Activated T-helper 17 cell treated with anti-CD3 and anti-CD28 coated beads, Interleukin-2, amount 50 U/mL, for 72 hours (primary cell): ENCODE results near the gene RBM12. TPM values are rescaled to one million over a fixed set of nuclear protein-coding genes. Genes with fewer than 3 reads are reported as not detected.
"Not testable (repeated sequence)": the region's sequence is repeated elsewhere in the genome, so short reads cannot be mapped to it uniquely, and the experiment has no call there.

ENCODE experiments used
- ATAC-seq: fragments of 150-1000 bp; cut with Tn5 transposase; replicated peaks from 2 replicates; pipeline ENCODE4 v1.10.0; 2021; ENCODE audit warnings: mild to moderate bottlenecking, moderate library complexity
- H3K27ac Mint-ChIP-seq: one replicate; pipeline ENCODE4 v1.8.0; 2022; ENCODE audit warnings: mixed read lengths
- H3K27me3 Mint-ChIP-seq: one replicate; pipeline ENCODE4 v1.8.0; 2022; ENCODE audit warnings: mixed read lengths
- H3K36me3 Mint-ChIP-seq: one replicate; pipeline ENCODE4 v1.8.0; 2022; ENCODE audit warnings: low read depth, mild to moderate bottlenecking, mixed read lengths
- H3K4me1 Mint-ChIP-seq: one replicate; pipeline ENCODE4 v1.8.0; 2022; ENCODE audit warnings: mixed read lengths
- H3K4me3 Mint-ChIP-seq: one replicate; pipeline ENCODE4 v1.8.0; 2022; ENCODE audit warnings: mild to moderate bottlenecking, mixed read lengths
- H3K9me3 Mint-ChIP-seq: one replicate; pipeline ENCODE4 v1.8.0; 2022; ENCODE audit warnings: mixed read lengths
- total RNA-seq, 2 donors: library from RNA; stranded (reverse); gene quantifications; one replicate each; pipeline ENCODE4 v1.2.3, GENCODE V29; 2022

Gene RBM12
- 100 to 1,000 TPM; 106 to 116 TPM for total RNA-seq

GRCh38 chr20:35664466-35665206 is at the start of gene RBM12, which contains the start of gene CPNE1:
Gene RBM12 (minus strand): TSS chr20:35664900. CDS start chr20:35655322, 9,578 bp downstream.
Gene CPNE1 (minus strand): TSS chr20:35664900. CDS start chr20:35632923, 31,977 bp downstream.
- Mint-ChIP-seq H3K4me3 (peak within 1 kb of the TSS; percentile 90), H3K36me3 (peaks cover 63% of the 10 kb centered on the region)
- ATAC-seq = peak; percentile 69

GRCh38 chr20:35714127-35714526 is 49.4 kb upstream of the RBM12 start:
- H3K27ac Mint-ChIP-seq = no peak overlapping the region
- no peaks in the 10 kb centered on the region for H3K27me3 Mint-ChIP-seq
- no peaks in the 10 kb centered on the region for H3K9me3 Mint-ChIP-seq
- no peak for ATAC-seq
- peaks cover 100% of the 10 kb centered on the region for H3K36me3 Mint-ChIP-seq
- H3K4me1 Mint-ChIP-seq = peaks cover 33% of the 10 kb centered on the region
- H3K4me3 Mint-ChIP-seq = peak overlapping the region; percentile 21

More at GRCh38 chr20:35664466-35665206, at the start of gene RBM12, which contains the start of gene CPNE1:
- Mint-ChIP-seq H3K27ac (peak within 1 kb of the TSS; percentile 87), H3K27me3 (no peaks in the 10 kb centered on the region), H3K9me3 (no peaks in the 10 kb centered on the region), H3K4me1 (peaks cover 39% of the 10 kb centered on the region)

GRCh38 chr20:35713120-35713519 is 48.4 kb upstream of the RBM12 start:
- not testable (repeated sequence) for H3K27me3 Mint-ChIP-seq, H3K27ac Mint-ChIP-seq, ATAC-seq, H3K9me3 Mint-ChIP-seq
- peaks cover 100% of the 10 kb centered on the region for H3K36me3 Mint-ChIP-seq
- peaks cover 36% of the 10 kb centered on the region for H3K4me1 Mint-ChIP-seq
- peak overlapping the region; percentile 45 for H3K4me3 Mint-ChIP-seq

- Mint-ChIP-seq H3K27me3 (no peaks in the 10 kb centered on the region), H3K4me1 (peaks cover 36% of the 10 kb centered on the region), H3K27ac (peak overlapping the region; percentile 76), H3K36me3 (peaks cover 100% of the 10 kb centered on the region), H3K9me3 (no peaks in the 10 kb centered on the region), H3K4me3 (peak overlapping the region; percentile 62)
- peak; percentile 84 for ATAC-seq
These were observed 47.0 kb upstream of the RBM12 start for GRCh38 chr20:35711588-35712209.

GRCh38 chr20:35710884-35711587 is 46.3 kb upstream of the RBM12 start:
- Mint-ChIP-seq H3K36me3 (peaks cover 100% of the 10 kb centered on the region), H3K9me3 (no peaks in the 10 kb centered on the region), H3K27me3 (no peaks in the 10 kb centered on the region), H3K27ac (peak overlapping the region; percentile 76), H3K4me1 (peaks cover 36% of the 10 kb centered on the region), H3K4me3 (peak overlapping the region; percentile 62)
- ATAC-seq = no peak

GRCh38 chr20:35710039-35710438 is 45.3 kb upstream of the RBM12 start:
- no peaks in the 10 kb centered on the region for H3K27me3 Mint-ChIP-seq
- H3K36me3 Mint-ChIP-seq = peaks cover 100% of the 10 kb centered on the region
- no peak overlapping the region for H3K4me3 Mint-ChIP-seq
- peaks cover 36% of the 10 kb centered on the region for H3K4me1 Mint-ChIP-seq
- no peaks in the 10 kb centered on the region for H3K9me3 Mint-ChIP-seq
- no peak for ATAC-seq
- H3K27ac Mint-ChIP-seq = no peak overlapping the region

GRCh38 chr20:35709259-35709658 is 44.6 kb upstream of the RBM12 start:
- Mint-ChIP-seq H3K9me3 (no peaks in the 10 kb centered on the region), H3K27ac (peak overlapping the region; percentile 41), H3K27me3 (no peaks in the 10 kb centered on the region), H3K4me3 (no peak overlapping the region), H3K36me3 (peaks cover 100% of the 10 kb centered on the region), H3K4me1 (peaks cover 33% of the 10 kb centered on the region)
- ATAC-seq = no peak

GRCh38 chr20:35708502-35708901 is 43.8 kb upstream of the RBM12 start:
- Mint-ChIP-seq H3K27ac (peak overlapping the region; percentile 41), H3K4me3 (no peak overlapping the region), H3K27me3 (no peaks in the 10 kb centered on the region), H3K4me1 (peaks cover 29% of the 10 kb centered on the region), H3K9me3 (no peaks in the 10 kb centered on the region), H3K36me3 (peaks cover 100% of the 10 kb centered on the region)
- no peak for ATAC-seq

GRCh38 chr20:35706591-35707529 is 42.2 kb upstream of the RBM12 start:
- not testable (repeated sequence) for H3K27me3 Mint-ChIP-seq, ATAC-seq, H3K27ac Mint-ChIP-seq, H3K9me3 Mint-ChIP-seq, H3K4me3 Mint-ChIP-seq
- Mint-ChIP-seq H3K4me1 (peaks cover 20% of the 10 kb centered on the region), H3K36me3 (peaks cover 100% of the 10 kb centered on the region)

- not testable (repeated sequence) for H3K9me3 Mint-ChIP-seq, ATAC-seq, H3K4me3 Mint-ChIP-seq, H3K4me1 Mint-ChIP-seq, H3K27ac Mint-ChIP-seq, H3K27me3 Mint-ChIP-seq
- peaks cover 98% of the 10 kb centered on the region for H3K36me3 Mint-ChIP-seq
These were observed 41.2 kb upstream of the RBM12 start for GRCh38 chr20:35705894-35706293.

- H3K36me3 Mint-ChIP-seq = peaks cover 98% of the 10 kb centered on the region
- ATAC-seq = no peak
- H3K4me1 Mint-ChIP-seq = peaks cover 5% of the 10 kb centered on the region
- H3K27ac Mint-ChIP-seq = no peak overlapping the region
- no peak overlapping the region for H3K4me3 Mint-ChIP-seq
- no peaks in the 10 kb centered on the region for H3K27me3 Mint-ChIP-seq
- H3K9me3 Mint-ChIP-seq = no peaks in the 10 kb centered on the region
These were observed 40.0 kb upstream of the RBM12 start for GRCh38 chr20:35704514-35705261.

- no peak for ATAC-seq
- Mint-ChIP-seq H3K27me3 (no peaks in the 10 kb centered on the region), H3K27ac (peak overlapping the region; percentile 17), H3K36me3 (peaks cover 98% of the 10 kb centered on the region), H3K4me3 (no peak overlapping the region), H3K4me1 (peaks cover 7% of the 10 kb centered on the region), H3K9me3 (no peaks in the 10 kb centered on the region)
These were observed 38.4 kb upstream of the RBM12 start for GRCh38 chr20:35702824-35703695.
